GM21723 (cell line): ENCODE measurements around the gene SPAG16.
"Not testable (repeated sequence)": the region's sequence is repeated elsewhere in the genome, so short reads cannot be mapped to it uniquely, and the experiment has no call there.

Experiments used
- ATAC-seq: cut with Tn5 transposase; IDR thresholded peaks from one replicate; pipeline ENCODE4 v1.9.1; 2021; ENCODE audit warnings: mild to moderate bottlenecking, moderate library complexity; ENCODE audit not compliant: unreplicated experiment

Gene SPAG16

GRCh38 chr2:213688133-213688532, 403.9 kb downstream of the SPAG16 start:
- no peak for ATAC-seq

- not testable (repeated sequence) for ATAC-seq
Observed at GRCh38 chr2:213688825-213689224, 404.6 kb downstream of the SPAG16 start.

GRCh38 chr2:213689585-213689984, 405.3 kb downstream of the SPAG16 start:
- no peak for ATAC-seq

- no peak for ATAC-seq
Observed at GRCh38 chr2:213691351-213691750, 407.1 kb downstream of the SPAG16 start.

GRCh38 chr2:213696442-213696841, 412.2 kb downstream of the SPAG16 start:
- ATAC-seq, result peak; percentile 57

GRCh38 chr2:213701365-213701764, 417.1 kb downstream of the SPAG16 start:
- ATAC-seq, result not testable (repeated sequence)

GRCh38 chr2:213703406-213704098, 419.3 kb downstream of the SPAG16 start:
- ATAC-seq, result no peak

GRCh38 chr2:213710164-213710563, 425.9 kb downstream of the SPAG16 start:
- no peak for ATAC-seq

GRCh38 chr2:213718411-213718810, 434.1 kb downstream of the SPAG16 start:
- ATAC-seq, result not testable (repeated sequence)

GRCh38 chr2:213722565-213722964, 438.3 kb downstream of the SPAG16 start:
- no peak for ATAC-seq

GRCh38 chr2:213723041-213723560, 438.8 kb downstream of the SPAG16 start:
- ATAC-seq, result no peak

GRCh38 chr2:213723707-213724106, 439.4 kb downstream of the SPAG16 start:
- ATAC-seq, result no peak

- no peak for ATAC-seq
Observed at GRCh38 chr2:213726101-213726500, 441.8 kb downstream of the SPAG16 start.

GRCh38 chr2:213733893-213734292, 449.6 kb downstream of the SPAG16 start:
- peak; percentile 89 for ATAC-seq

- peak; percentile 88 for ATAC-seq
Observed at GRCh38 chr2:213740453-213740852, 456.2 kb downstream of the SPAG16 start.

- ATAC-seq, result peak; percentile 91
Observed at GRCh38 chr2:213751446-213751845, 467.2 kb downstream of the SPAG16 start.

- ATAC-seq, result no peak
Observed at GRCh38 chr2:213752575-213752974, 468.3 kb downstream of the SPAG16 start.

GRCh38 chr2:213757525-213757924, 473.3 kb downstream of the SPAG16 start:
- no peak for ATAC-seq

- ATAC-seq, result no peak
Observed at GRCh38 chr2:213763354-213763753, 479.1 kb downstream of the SPAG16 start.

- ATAC-seq, result no peak
Observed at GRCh38 chr2:213763963-213764362, 479.7 kb downstream of the SPAG16 start.

GRCh38 chr2:213764849-213765248, 480.6 kb downstream of the SPAG16 start:
- no peak for ATAC-seq

GRCh38 chr2:213766062-213766461, 481.8 kb downstream of the SPAG16 start:
- ATAC-seq, result peak; percentile 56

GRCh38 chr2:213766465-213766901, 482.2 kb downstream of the SPAG16 start:
- ATAC-seq, result peak; percentile 98
